Activated CD4-positive, alpha-beta T cell treated with anti-CD3 and anti-CD28 coated beads, Interleukin-2, amount 50 U/mL, for 48 hours (primary cell): ENCODE data around the gene KRT4.
"Not testable (repeated sequence)": the region's sequence is repeated elsewhere in the genome, so short reads cannot be mapped to it uniquely, and the experiment has no call there.

Source experiments
- DNase-seq, 2 experiments: peaks; one replicate each; pipeline ENCODE4 v3.0.0-alpha.2; 2020

KRT4 gene

GRCh38 chr12:52771505-52771904 lies 42.4 kb downstream of the KRT4 start:
- DNase-seq: no peak

- no peak for DNase-seq
These were observed 42.8 kb downstream of the KRT4 start for GRCh38 chr12:52771088-52771487.

GRCh38 chr12:52769946-52770345 lies 44.0 kb downstream of the KRT4 start:
- DNase-seq: no peak

GRCh38 chr12:52769354-52769753 lies 44.6 kb downstream of the KRT4 start:
- DNase-seq: no peak

GRCh38 chr12:52768479-52769200 lies 45.3 kb downstream of the KRT4 start:
- DNase-seq: no peak

GRCh38 chr12:52767427-52767826 lies 46.5 kb downstream of the KRT4 start:
- no peak for DNase-seq

GRCh38 chr12:52767020-52767379 lies 46.9 kb downstream of the KRT4 start:
- DNase-seq: no peak

- DNase-seq: no peak
These were observed 47.4 kb downstream of the KRT4 start for GRCh38 chr12:52766351-52767019.

- DNase-seq: no peak
These were observed 48.2 kb downstream of the KRT4 start for GRCh38 chr12:52765702-52766101.

GRCh38 chr12:52763991-52764390 lies 49.9 kb downstream of the KRT4 start:
- no peak for DNase-seq

GRCh38 chr12:52763036-52763659 lies 50.8 kb downstream of the KRT4 start:
- DNase-seq: no peak

- DNase-seq: no peak
These were observed 52.1 kb downstream of the KRT4 start for GRCh38 chr12:52761802-52762201.

GRCh38 chr12:52761218-52761617 lies 52.7 kb downstream of the KRT4 start:
- DNase-seq: not testable (repeated sequence)

- no peak for DNase-seq
These were observed 53.3 kb downstream of the KRT4 start for GRCh38 chr12:52760623-52761022.

GRCh38 chr12:52759695-52760094 lies 54.2 kb downstream of the KRT4 start:
- no peak for DNase-seq

GRCh38 chr12:52759218-52759617 lies 54.7 kb downstream of the KRT4 start:
- DNase-seq: no peak

- DNase-seq: no peak
These were observed 56.3 kb downstream of the KRT4 start for GRCh38 chr12:52757449-52758176.
